B cell (primary cell): ENCODE data around the gene SEMA6D. TPM values are rescaled to one million over a fixed set of nuclear protein-coding genes. Genes with fewer than 3 reads are reported as not detected.
"Not testable (repeated sequence)": the region's sequence is repeated elsewhere in the genome, so short reads cannot be mapped to it uniquely, and the experiment has no call there.

Experiments used
- ATAC-seq: fragments of 200-7000 bp; cut with Tn5 transposase; one replicate; pipeline ENCODE4 v1.10.0; 2021; ENCODE audit warnings: low read depth, mild to moderate bottlenecking, moderate number of reproducible peaks, moderate library complexity
- CTCF ChIA-PET: fragments of 350-600 bp; sonication (Branson Sonifier 250); formaldehyde crosslinking; loops from one replicate; lab custom pipeline; 2021; ENCODE audit warnings: antibody characterized with exemption, inconsistent platforms; lab: Charles Lee
- POLR2A ChIA-PET: fragments of 350-600 bp; sonication (Branson Sonifier 250); formaldehyde crosslinking; loops from one replicate; lab custom pipeline; 2021; ENCODE audit warnings: antibody characterized with exemption; lab: Charles Lee
- DNase-seq: peaks from one replicate; pipeline ENCODE4 v3.0.0; 2013
- H2AFZ ChIP-seq: 2 replicates; pipeline ENCODE4 v1.6.1; 2012; ENCODE audit warnings: mild to moderate bottlenecking, low read depth, low read length; ENCODE audit not compliant: insufficient read depth, poor library complexity, severe bottlenecking
- H3K27ac ChIP-seq, 2 donors: 1 replicate in 1 of 2; 2 replicates in 1 of 2; pipeline ENCODE4 v1.5.1; 2012 to 2013; ENCODE audit warnings: low read length in 2 of 2, mild to moderate bottlenecking in 2 of 2, moderate library complexity in 1 of 2
- H3K27me3 ChIP-seq, 4 experiments: fragments of 200-600 bp in 1 of 4; sonication (generic) in 1 of 4; replicated peaks in 1 of 4; 1 replicate in 2 of 4; 2 replicates in 2 of 4; pipeline versions ENCODE4 v1.6.1 to v1.7.0; 2013 to 2016; ENCODE audit warnings: low read length in 3 of 4, mild to moderate bottlenecking in 2 of 4, mixed read lengths in 1 of 4, moderate library complexity in 1 of 4; ENCODE audit not compliant: insufficient read depth in 4 of 4, control insufficient read depth in 3 of 4; ENCODE audit errors: control extremely low read depth in 1 of 4
- H3K36me3 ChIP-seq, 2 experiments: replicated peaks in 1 of 2; 1 replicate in 1 of 2; 2 replicates in 1 of 2; pipeline versions ENCODE4 v1.6.1 to v1.7.1; 2013; ENCODE audit warnings: low read length in 1 of 2; ENCODE audit not compliant: insufficient read depth in 2 of 2, control insufficient read depth in 1 of 2; ENCODE audit errors: control extremely low read depth in 1 of 2, extremely low read depth in 1 of 2
- H3K4me1 ChIP-seq, 2 donors: fragments of 200-600 bp in 1 of 2; sonication (generic) in 1 of 2; 1 replicate in 1 of 2; 2 replicates in 1 of 2; pipeline versions ENCODE4 v1.5.1 to v1.6.1; 2013 to 2017; ENCODE audit warnings: low read length in 2 of 2; ENCODE audit not compliant: control insufficient read depth in 2 of 2, insufficient read depth in 2 of 2
- H3K4me2 ChIP-seq: replicated peaks from 2 replicates; pipeline ENCODE3; 2012; ENCODE audit warnings: mild to moderate bottlenecking, low read depth, low read length; ENCODE audit not compliant: poor library complexity, severe bottlenecking
- H3K4me3 ChIP-seq, 5 experiments: fragments of 200-600 bp in 1 of 5; sonication (generic) in 1 of 5; 1 replicate in 3 of 5; 2 replicates in 2 of 5; pipeline versions ENCODE4 v1.5.1 to v1.7.0; 2011 to 2016; ENCODE audit warnings: low read length in 4 of 5, mild to moderate bottlenecking in 4 of 5, low read depth in 2 of 5, control low read depth in 1 of 5, moderate library complexity in 1 of 5; ENCODE audit not compliant: insufficient read depth in 1 of 5; ENCODE audit errors: control extremely low read depth in 1 of 5, extremely low read depth in 1 of 5
- H3K79me2 ChIP-seq: fragments of 200-600 bp; sonication (generic); one replicate; pipeline ENCODE4 v1.6.0; 2016; ENCODE audit warnings: low read length; ENCODE audit not compliant: control insufficient read depth, insufficient read depth
- H3K9ac ChIP-seq: fragments of 200-600 bp; sonication (generic); 2 replicates; pipeline ENCODE4 v1.6.1; 2017; ENCODE audit warnings: mild to moderate bottlenecking, low read length, moderate library complexity
- H3K9me3 ChIP-seq, 3 donors: one replicate each; pipeline versions ENCODE4 v1.6.1 to v1.7.1; 2013; ENCODE audit warnings: low read length in 2 of 3; ENCODE audit not compliant: control insufficient read depth in 2 of 3, insufficient read depth in 1 of 3; ENCODE audit errors: control extremely low read depth in 1 of 3
- H4K20me1 ChIP-seq: 2 replicates; pipeline ENCODE4 v1.6.0; 2012; ENCODE audit warnings: mild to moderate bottlenecking, low read length; ENCODE audit not compliant: insufficient read depth, control insufficient read depth, poor library complexity, severe bottlenecking
- H3K27ac Mint-ChIP-seq: one replicate; pipeline ENCODE4 v1.8.0; 2021; ENCODE audit warnings: mixed read lengths
- H3K27me3 Mint-ChIP-seq: one replicate; pipeline ENCODE4 v1.8.0; 2021; ENCODE audit warnings: mixed read lengths
- H3K4me1 Mint-ChIP-seq: one replicate; pipeline ENCODE4 v1.8.0; 2021; ENCODE audit warnings: mixed read lengths
- H3K4me3 Mint-ChIP-seq: one replicate; pipeline ENCODE4 v1.8.0; 2021; ENCODE audit warnings: mixed read lengths
- H3K9me3 Mint-ChIP-seq: one replicate; pipeline ENCODE4 v1.8.0; 2022; ENCODE audit warnings: mixed read lengths; ENCODE audit not compliant: insufficient read depth
- CTCF ChIP-seq: fragments of 200-600 bp; IDR thresholded peaks from one replicate; pipeline ENCODE4 v1.8.0; 2022; ENCODE audit warnings: antibody characterized with exemption, mild to moderate bottlenecking
- EZH2 ChIP-seq: IDR thresholded peaks from 2 replicates; pipeline ENCODE4 v1.6.1; 2012; ENCODE audit warnings: borderline replicate concordance, low read depth, mild to moderate bottlenecking, moderate library complexity, low read length; ENCODE audit not compliant: insufficient read depth, poor library complexity, severe bottlenecking
- WGBS: methylation state at CpG from one replicate; pipeline ENCODE4 v1.1.5; 2013; ENCODE audit warnings: missing lambda C conversion rate; ENCODE audit not compliant: insufficient coverage; 5-methylcytosine and 5-hydroxymethylcytosine counted together
- intact Hi-C: fragments of 100-400 bp; cut with micrococcal nuclease; formaldehyde crosslinking; loops from one replicate; pipeline ENCODE4 v1.10.0; 2022
- polyA plus RNA-seq: library from polyadenylated mRNA; depleted of rRNA; stranded (reverse); fragments of >200 nt; gene quantifications from 2 replicates; pipeline ENCODE4 v1.2.3, GENCODE V29; 2012
- total RNA-seq, 2 donors: library from RNA; stranded (reverse); fragments of 120-200 nt in 1 of 2; gene quantifications; 1 replicate in 1 of 2; 2 replicates in 1 of 2; pipeline versions ENCODE4 v1.2.3 to v1.2.4, GENCODE V29; 2013 to 2022

Gene SEMA6D
- total and polyA plus RNA-seq, 2 donors (not counting 1 experiment from before 2014, with no cell fraction given), result not detected

DNA sequence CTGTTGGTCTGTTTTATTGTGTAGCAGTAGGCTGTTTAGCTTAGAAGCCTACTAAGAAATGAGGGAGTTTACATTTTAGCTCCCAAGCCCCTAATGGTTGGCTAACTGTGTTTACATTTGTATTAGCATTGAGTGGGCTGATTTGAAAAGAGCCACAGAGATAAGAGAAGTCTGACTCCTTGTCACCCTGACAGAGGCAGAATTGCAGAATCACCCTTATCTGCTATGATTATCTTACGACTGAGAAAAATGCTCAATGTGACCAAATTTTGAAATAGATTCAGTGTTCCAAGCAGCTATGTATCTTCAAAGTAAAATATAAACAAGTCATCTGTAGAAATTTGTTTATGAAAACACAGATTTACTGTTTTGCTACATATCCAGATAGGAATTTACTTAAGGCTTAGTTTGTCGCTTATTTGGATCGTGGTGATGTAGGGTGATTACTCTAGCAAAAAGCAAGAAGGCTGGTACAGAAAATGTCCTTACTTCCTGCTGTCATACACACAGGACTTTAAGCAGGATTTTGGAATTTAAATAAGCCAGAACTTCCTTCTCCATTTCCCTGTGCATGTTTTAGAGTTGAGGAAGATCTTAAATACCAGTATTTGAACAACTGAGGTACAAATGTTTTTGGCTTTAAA lies 19.0 kb downstream of the SEMA6D start:
- CTCF ChIA-PET, result no interaction called here
- no peaks in the 10 kb centered on the region for H3K79me2 ChIP-seq
- H3K9me3 Mint-ChIP-seq, result peaks cover 3% of the 10 kb centered on the region
- H3K4me3 Mint-ChIP-seq, result no peak overlapping the region
- H3K27ac Mint-ChIP-seq, result no peak overlapping the region
- POLR2A ChIA-PET, result no interaction called here
- no peaks in the 10 kb centered on the region for H3K27me3 ChIP-seq
- no peaks in the 10 kb centered on the region for H3K36me3 ChIP-seq
- intact Hi-C loops, result no loop called here
- H4K20me1 ChIP-seq, result no peaks in the 10 kb centered on the region
- H3K27me3 Mint-ChIP-seq, result peaks cover 17% of the 10 kb centered on the region
- no peak overlapping the region for H3K27ac ChIP-seq
- DNase-seq (no peak), ATAC-seq (no peak)
- no peak overlapping the region for H3K4me2 ChIP-seq
- TF ChIP-seq EZH2 (no peak), CTCF (no peak)
- WGBS, result no CpG with 5 or more reads among the region's 3 CpGs
- no peak overlapping the region for H3K9ac ChIP-seq
- no peak overlapping the region for H3K4me3 ChIP-seq
- H3K9me3 ChIP-seq, result no peaks in the 10 kb centered on the region
- H3K4me1 ChIP-seq, result no peaks in the 10 kb centered on the region
- no peak overlapping the region for H2AFZ ChIP-seq
- no peaks in the 10 kb centered on the region for H3K4me1 Mint-ChIP-seq

DNA sequence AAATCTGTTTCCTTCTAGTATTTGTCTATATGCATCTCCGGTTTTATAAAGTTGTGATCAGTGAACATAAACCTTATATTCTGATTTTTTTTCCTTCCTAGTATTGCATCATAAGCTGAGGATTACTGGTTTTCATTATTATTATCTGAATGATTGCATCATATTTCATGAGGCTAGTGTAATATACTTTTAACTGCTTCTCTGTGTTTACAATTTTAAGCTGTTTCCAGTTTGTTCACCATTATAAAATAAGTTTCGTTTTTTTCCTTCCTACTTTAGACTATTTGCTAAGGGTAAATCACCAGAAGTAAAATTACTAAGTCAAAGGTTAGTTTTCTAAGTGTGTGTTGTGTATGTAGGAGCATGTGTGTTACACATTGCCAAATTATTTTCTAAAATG lies 20.2 kb downstream of the SEMA6D start:
- Histone ChIP-seq H3K27me3 (no peaks in the 10 kb centered on the region), H3K4me1 (no peaks in the 10 kb centered on the region), H3K9me3 (no peaks in the 10 kb centered on the region), H3K4me2 (no peak overlapping the region), H3K36me3 (no peaks in the 10 kb centered on the region), H3K27ac (no peak overlapping the region), H3K4me3 (no peak overlapping the region), H2AFZ (no peak overlapping the region), H3K9ac (no peak overlapping the region), H3K79me2 (no peaks in the 10 kb centered on the region), H4K20me1 (no peaks in the 10 kb centered on the region)
- POLR2A ChIA-PET, result no interaction called here
- Mint-ChIP-seq H3K27ac (no peak overlapping the region), H3K4me1 (no peaks in the 10 kb centered on the region), H3K4me3 (no peak overlapping the region), H3K27me3 (peaks cover 17% of the 10 kb centered on the region), H3K9me3 (peaks cover 3% of the 10 kb centered on the region)
- TF ChIP-seq CTCF (no peak), EZH2 (no peak)
- no CpG with 5 or more reads among the region's 2 CpGs for WGBS
- DNase-seq (no peak), ATAC-seq (no peak)
- intact Hi-C loops, result no loop called here
- CTCF ChIA-PET, result no interaction called here

GRCh38 chr15:47738144-47738825 lies 21.0 kb downstream of the SEMA6D start:
- H3K27me3 ChIP-seq, H3K4me3 Mint-ChIP-seq, H2AFZ ChIP-seq, DNase-seq, CTCF ChIA-PET, H3K36me3 ChIP-seq, H4K20me1 ChIP-seq, H3K9me3 ChIP-seq, H3K4me1 Mint-ChIP-seq, H3K27ac ChIP-seq, H3K9me3 Mint-ChIP-seq, H3K27ac Mint-ChIP-seq, intact Hi-C loops, H3K4me2 ChIP-seq, POLR2A ChIA-PET, H3K79me2 ChIP-seq, H3K4me3 ChIP-seq, H3K9ac ChIP-seq, ATAC-seq, H3K4me1 ChIP-seq: not testable (repeated sequence)
- H3K27me3 Mint-ChIP-seq, result peaks cover 17% of the 10 kb centered on the region
- WGBS, result 100% methylated on average over 1 of the region's 4 CpGs
